GM12878 (cell line): ENCODE results near the gene OXER1. TPM values are rescaled to one million over a fixed set of nuclear protein-coding genes. Genes with fewer than 3 reads are reported as not detected.

Experiments used
- ATAC-seq: fragments of 200-7000 bp; cut with Tn5 transposase; 3 replicates; pipeline ENCODE4 v1.9.1; 2020; ENCODE audit warnings: mild to moderate bottlenecking, moderate library complexity
- BruUV-seq: library from RNA; stranded (reverse); fragments of 400-500 nt; replicated peaks from 2 replicates; lab custom pipeline; 2021; lab: Mats Ljungman, UMichigan
- CTCF ChIA-PET: fragments of 300-600 bp; sonication (Branson Sonifier 250); formaldehyde crosslinking; extraction: SDS; loops from one replicate; lab custom pipeline; 2021; ENCODE audit warnings: inconsistent platforms; lab: Yijun Ruan, JAX
- POLR2A ChIA-PET: fragments of 350-600 bp; formaldehyde crosslinking; extraction: SDS; loops from one replicate; lab custom pipeline; 2021; ENCODE audit warnings: inconsistent platforms; lab: Charles Lee
- RAD21 ChIA-PET: fragments of 300-600 bp; sonication (Branson Sonifier 250); formaldehyde crosslinking; loops from one replicate; lab custom pipeline; 2023; ENCODE audit warnings: antibody characterized with exemption; ENCODE audit not compliant: unreplicated experiment; lab: Charles Lee
- SMC1A ChIA-PET: fragments of 300-600 bp; sonication (Branson Sonifier 250); formaldehyde crosslinking; loops from one replicate; lab custom pipeline; 2023; ENCODE audit not compliant: unreplicated experiment, uncharacterized antibody; lab: Charles Lee
- DNase-seq: peaks from one replicate; pipeline ENCODE4 v3.0.0-alpha.2; 2011; ENCODE audit warnings: low read depth, low spot score
- FAIRE-seq: peaks from 3 replicates; lab custom pipeline; 2011; peaks lifted over from hg19 to GRCh38; lab: Jason Lieb, UNC
- H2AFZ ChIP-seq: 2 replicates; pipeline ENCODE4 v1.6.0; 2011; ENCODE audit warnings: low read depth, low read length, control low read depth; ENCODE audit not compliant: control insufficient read depth
- H3K27ac ChIP-seq: 2 replicates; pipeline ENCODE4 v1.5.1; 2011; ENCODE audit warnings: control low read depth; ENCODE audit not compliant: control insufficient read depth, insufficient read depth
- H3K27me3 ChIP-seq, 2 experiments: replicated peaks in 1 of 2; 2 replicates each; pipeline versions ENCODE4 v1.6.0 to v1.6.1; 2011; ENCODE audit warnings: low read length in 1 of 2; ENCODE audit not compliant: control insufficient read depth in 2 of 2, insufficient read depth in 2 of 2
- H3K36me3 ChIP-seq, 2 experiments: 2 replicates each; pipeline ENCODE4 v1.5.1; 2011; ENCODE audit warnings: low read length in 1 of 2; ENCODE audit not compliant: control insufficient read depth in 2 of 2, insufficient read depth in 2 of 2
- H3K4me1 ChIP-seq: 2 replicates; pipeline ENCODE4 v1.6.1; 2011; ENCODE audit warnings: mild to moderate bottlenecking, low read length, moderate library complexity, mixed read lengths; ENCODE audit not compliant: control insufficient read depth, insufficient read depth
- H3K4me2 ChIP-seq: 2 replicates; pipeline ENCODE4 v1.6.0; 2011; ENCODE audit warnings: control low read depth; ENCODE audit not compliant: control insufficient read depth, insufficient read depth
- H3K4me3 ChIP-seq: fragments of 200-600 bp; sonication (generic); 2 replicates; pipeline ENCODE4 v1.5.1; 2016
- H3K79me2 ChIP-seq: 2 replicates; pipeline ENCODE4 v1.6.0; 2011; ENCODE audit warnings: low read length; ENCODE audit not compliant: control insufficient read depth, insufficient read depth
- H3K9ac ChIP-seq: 2 replicates; pipeline ENCODE4 v1.8.0; 2011; ENCODE audit warnings: low read length, control low read depth, mixed read lengths; ENCODE audit not compliant: control insufficient read depth, insufficient read depth
- H3K9me3 ChIP-seq: replicated peaks from 3 replicates; pipeline ENCODE4 v1.5.1; 2011; ENCODE audit warnings: mild to moderate bottlenecking, low read length; ENCODE audit not compliant: control insufficient read depth, insufficient read depth
- H4K20me1 ChIP-seq: 2 replicates; pipeline ENCODE4 v1.6.0; 2011; ENCODE audit not compliant: control insufficient read depth, insufficient read depth
- BACH1 ChIP-seq: fragments of 450-650 bp; IDR thresholded peaks from 2 replicates; pipeline ENCODE4 v1.6.1; 2017; ENCODE audit warnings: mild to moderate bottlenecking, borderline replicate concordance
- CHD2 ChIP-seq: IDR thresholded peaks from 2 replicates; pipeline ENCODE4 v1.6.1; 2011; ENCODE audit warnings: low read depth, low read length, improper control_type of control experiment, borderline replicate concordance
- HDAC2 ChIP-seq: fragments of 200-600 bp; sonication (generic); IDR thresholded peaks from 2 replicates; pipeline ENCODE4 v1.6.1; 2017
- POLR2A ChIP-seq: IDR thresholded peaks from 2 replicates; pipeline ENCODE4 v1.6.1; 2011; ENCODE audit warnings: low read depth, mild to moderate bottlenecking, low read length
- WGBS: methylation state at CpG from one replicate; pipeline ENCODE4 v1.1.6; 2016; ENCODE audit warnings: low lambda C conversion rate; ENCODE audit not compliant: insufficient replicate concordance, insufficient coverage; ENCODE audit errors: missing lambda C conversion rate; 5-methylcytosine and 5-hydroxymethylcytosine counted together
- in situ Hi-C: fragments of 300-500 bp; cut with MboI; formaldehyde crosslinking; loops from 9 replicates; pipeline ENCODE4 v1.14.3; 2018; ENCODE audit warnings: mixed read lengths
- intact Hi-C: fragments of 100-400 bp; cut with micrococcal nuclease; formaldehyde crosslinking; loops from one replicate; pipeline ENCODE4 v1.14.2; 2022; ENCODE audit not compliant: unreplicated experiment
- polyA plus RNA-seq, 11 experiments: library from polyadenylated mRNA; depleted of rRNA in 4 of 11; unstranded in 6 of 11; stranded (reverse) in 5 of 11; fragments of >200 nt; fragmentation: Nextera tagmentation in 4 of 11; fragmentation: Illumina TruSeq in 1 of 11; extraction: Ambion mirVana in 4 of 11; extraction: Trizol in 1 of 11; gene quantifications; 1 replicate in 1 of 11; 2 replicates in 10 of 11; pipeline versions ENCODE4 v1.2.1 to v1.2.3, GENCODE V29; 2011 to 2016; ENCODE audit warnings: inconsistent platforms in 2 of 11, missing spikeins in 2 of 11, low read depth in 1 of 11
- total RNA-seq, 4 experiments: library from RNA; depleted of rRNA in 3 of 4; stranded (reverse); fragments of >200 nt in 3 of 4; fragmentation: Illumina TruSeq in 1 of 4; extraction: Trizol in 1 of 4; gene quantifications; 2 replicates each; pipeline versions ENCODE4 v1.2.1 to v1.2.3, GENCODE V29; 2013 to 2021

The OXER1 gene
- total and polyA plus RNA-seq, 10 of the 15 experiments (the other 5 are each of a cell fraction or from before 2014, with no cell fraction given): 0.11 to 8.6 (median 3.3) TPM

DNA sequence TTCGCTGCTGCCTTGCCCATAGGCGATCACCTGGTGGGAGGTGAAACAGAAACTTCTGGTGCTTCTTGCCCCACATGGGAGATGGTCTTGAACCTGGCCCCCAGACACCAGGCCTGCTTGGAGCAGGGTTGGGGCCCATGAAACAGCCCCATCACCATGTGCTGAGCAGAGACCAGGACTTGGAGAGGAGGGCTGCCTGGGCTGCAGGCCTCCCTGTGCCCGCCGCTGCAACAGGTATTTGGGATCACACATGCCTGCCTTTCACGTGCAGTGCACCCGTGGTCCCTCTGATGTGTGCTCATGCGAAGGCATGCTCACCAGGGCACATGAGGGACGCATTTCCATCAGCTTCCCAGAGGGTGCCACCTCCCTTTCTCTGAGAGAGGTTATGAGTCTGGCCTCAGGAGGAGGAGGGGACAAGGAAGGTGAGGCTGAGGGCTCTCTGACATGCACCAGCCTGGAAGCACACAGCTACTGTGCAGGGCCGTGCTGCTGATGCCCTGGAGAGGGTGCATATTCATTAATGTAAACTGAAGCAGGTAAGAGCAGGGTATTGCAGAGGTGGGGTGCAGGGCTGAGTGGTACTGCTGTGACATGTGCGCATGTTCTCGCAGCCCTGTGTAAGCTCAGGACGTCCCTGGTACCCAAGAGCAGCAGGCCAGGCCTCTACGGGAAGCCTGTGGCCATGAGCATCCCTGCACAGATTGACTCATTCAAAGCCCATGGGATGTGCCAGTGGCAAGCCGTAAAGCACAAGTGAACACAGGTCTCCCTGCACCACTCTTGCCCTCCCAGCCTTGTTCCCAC is 4.2 kb upstream of the OXER1 start:
- WGBS: 70% methylated on average over 14 of the region's 14 CpGs
- CTCF ChIA-PET: interaction anchor here (0.9 to 1.9 kb wide), 3 partner anchors 14 to 104 kb away, joined by 3 to 5 read pairs (median 4); no protein-coding TSS in a partner anchor
- H3K4me3 ChIP-seq: no peak overlapping the region
- no peak for DNase-seq
- TF ChIP-seq HDAC2 (no peak), BACH1 (no peak)
- TF ChIP-seq, all 136 proteins: peak for 0
- ChIA-PET SMC1A (interaction anchor here (1.0 to 2.1 kb wide), 4 partner anchors 10 to 105 kb away, joined by 3 to 7 read pairs (median 6); no protein-coding TSS in a partner anchor), POLR2A (no interaction called here), RAD21 (no interaction called here)
- ATAC-seq: no peak
- no peaks in the 10 kb centered on the region for H3K27me3 ChIP-seq
- no peak overlapping the region for H3K9ac ChIP-seq
- H4K20me1 ChIP-seq: no peaks in the 10 kb centered on the region
- no peaks in the 10 kb centered on the region; a peak in 2 of 4 replicates for H3K36me3 ChIP-seq
- no peaks in the 10 kb centered on the region for H3K4me1 ChIP-seq
- intact Hi-C loops (no loop called here), in situ Hi-C loops (no loop called here)
- no TSS peak for BruUV-seq
- no peak overlapping the region for H3K4me2 ChIP-seq
- H3K79me2 ChIP-seq: no peaks in the 10 kb centered on the region
- H3K27ac ChIP-seq: no peak overlapping the region
- no peak overlapping the region for H2AFZ ChIP-seq
- no peaks in the 10 kb centered on the region for H3K9me3 ChIP-seq
- no peak for FAIRE-seq

DNA sequence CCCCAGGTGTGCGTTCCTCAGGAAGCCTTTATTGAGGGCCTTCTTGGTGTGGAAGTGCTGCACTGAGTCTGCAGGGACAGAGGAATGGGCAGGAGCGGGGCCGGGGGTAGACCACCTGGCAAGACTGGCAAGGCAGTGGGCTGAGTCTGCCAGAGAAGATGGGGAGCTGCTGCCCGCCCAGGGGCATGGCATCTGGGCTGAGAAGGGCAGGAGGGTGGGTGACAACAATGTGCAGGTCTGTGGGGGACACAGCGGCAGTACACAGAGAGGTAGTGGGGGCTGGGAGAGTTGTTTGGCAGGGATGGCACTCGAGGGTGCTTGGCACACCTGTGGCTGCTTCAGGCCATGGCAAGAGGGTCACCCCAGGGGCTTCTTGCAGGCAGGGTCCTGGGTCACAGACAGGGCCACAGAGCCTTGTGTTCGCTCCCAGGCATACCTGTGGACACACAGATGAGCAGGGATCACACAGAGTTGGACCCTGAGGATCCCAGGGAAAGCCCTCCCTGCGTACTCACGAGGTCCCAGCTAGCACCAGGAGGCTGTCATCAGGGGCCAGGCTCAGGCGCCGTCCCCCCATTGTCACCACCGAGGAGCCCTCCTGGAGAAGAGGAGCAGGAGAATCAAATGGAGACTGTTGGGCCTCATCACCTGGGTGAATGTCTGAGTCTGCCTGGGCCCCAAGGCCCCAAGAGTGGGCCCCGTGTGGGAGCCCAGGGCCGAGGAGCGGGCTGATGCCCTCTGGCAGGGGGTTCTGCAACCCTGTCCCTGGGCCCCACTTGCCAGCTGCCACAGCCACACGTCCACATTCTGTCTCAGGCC is 3.4 kb upstream of the OXER1 start:
- Histone ChIP-seq H3K4me3 (no peak overlapping the region), H3K36me3 (no peaks in the 10 kb centered on the region; a peak in 2 of 4 replicates), H3K9ac (no peak overlapping the region), H3K9me3 (no peaks in the 10 kb centered on the region), H2AFZ (no peak overlapping the region), H4K20me1 (no peaks in the 10 kb centered on the region), H3K79me2 (no peaks in the 10 kb centered on the region), H3K27ac (no peak overlapping the region), H3K4me1 (no peaks in the 10 kb centered on the region), H3K4me2 (no peak overlapping the region), H3K27me3 (no peaks in the 10 kb centered on the region)
- ATAC-seq (no peak), FAIRE-seq (no peak), DNase-seq (no peak)
- WGBS: 71% methylated on average over 15 of the region's 16 CpGs
- RAD21 ChIA-PET: no interaction called here
- SMC1A ChIA-PET: no interaction called here
- in situ Hi-C loops: no loop called here
- POLR2A ChIA-PET: interaction anchor here (1.0 kb wide), 1 partner anchor 8 kb away, joined by 4 read pairs; no protein-coding TSS in a partner anchor
- BruUV-seq: no TSS peak
- CTCF ChIA-PET: no interaction called here
- TF ChIP-seq POLR2A (0 out of 2 replicates have a peak, but pooled peaks have one; percentile 35), CHD2 (no peak)
- intact Hi-C loops: no loop called here
